Thoracic aorta (tissue), 2 donors: ENCODE measurements around the gene ENG. TPM values are rescaled to one million over a fixed set of nuclear protein-coding genes. Genes with fewer than 3 reads are reported as not detected.
"Not testable (repeated sequence)": the region's sequence is repeated elsewhere in the genome, so short reads cannot be mapped to it uniquely, and the experiment has no call there.

ENCODE experiments used
- ATAC-seq: fragments of 150-250 bp; one replicate; pipeline ENCODE4 v1.8.0; 2017; ENCODE audit warnings: low read depth; ENCODE audit not compliant: insufficient number of reproducible peaks, low FRiP score
- DNase-seq: peaks from one replicate; pipeline ENCODE4 v3.0.0-alpha.2; 2020; ENCODE audit warnings: low spot score
- H3K27ac ChIP-seq, 2 donors: fragments of 200-600 bp; sonication (generic); 1 replicate in 1 of 2; 2 replicates in 1 of 2; pipeline ENCODE4 v1.5.1; 2016; ENCODE audit warnings: mild to moderate bottlenecking in 2 of 2, moderate library complexity in 2 of 2
- H3K27me3 ChIP-seq: fragments of 200-600 bp; sonication (generic); replicated peaks from 2 replicates; pipeline ENCODE4 v1.6.0; 2016; ENCODE audit warnings: mild to moderate bottlenecking; ENCODE audit not compliant: insufficient read depth
- H3K36me3 ChIP-seq: fragments of 200-600 bp; sonication (generic); one replicate; pipeline ENCODE4 v1.5.1; 2016
- H3K4me1 ChIP-seq, 2 donors: fragments of 200-600 bp; sonication (generic); 1 replicate in 1 of 2; 2 replicates in 1 of 2; pipeline versions ENCODE4 v1.5.1 to v1.6.0; 2016; ENCODE audit warnings: low read depth in 2 of 2, mild to moderate bottlenecking in 1 of 2; ENCODE audit not compliant: control insufficient read depth in 1 of 2
- H3K4me3 ChIP-seq: fragments of 200-600 bp; sonication (generic); 2 replicates; pipeline ENCODE4 v1.5.1; 2016; ENCODE audit warnings: mild to moderate bottlenecking
- H3K9me3 ChIP-seq: fragments of 200-600 bp; sonication (generic); 2 replicates; pipeline ENCODE4 v1.5.1; 2016
- total RNA-seq, 2 donors: library from RNA; depleted of rRNA; stranded (reverse); fragments of >200 nt; gene quantifications; one replicate each; pipeline versions ENCODE4 v1.1.0 to v1.2.3, GENCODE V29; 2016
- TF ChIP-seq, protein P1 (sequence below): fragments of 200-600 bp; sonication (generic); IDR thresholded peaks from one replicate; pipeline ENCODE4 v1.5.1; 2019; ENCODE audit warnings: antibody characterized with exemption

The ENG gene
- total RNA-seq, 2 donors from 2014 or later: 239 to 268 TPM

DNA sequence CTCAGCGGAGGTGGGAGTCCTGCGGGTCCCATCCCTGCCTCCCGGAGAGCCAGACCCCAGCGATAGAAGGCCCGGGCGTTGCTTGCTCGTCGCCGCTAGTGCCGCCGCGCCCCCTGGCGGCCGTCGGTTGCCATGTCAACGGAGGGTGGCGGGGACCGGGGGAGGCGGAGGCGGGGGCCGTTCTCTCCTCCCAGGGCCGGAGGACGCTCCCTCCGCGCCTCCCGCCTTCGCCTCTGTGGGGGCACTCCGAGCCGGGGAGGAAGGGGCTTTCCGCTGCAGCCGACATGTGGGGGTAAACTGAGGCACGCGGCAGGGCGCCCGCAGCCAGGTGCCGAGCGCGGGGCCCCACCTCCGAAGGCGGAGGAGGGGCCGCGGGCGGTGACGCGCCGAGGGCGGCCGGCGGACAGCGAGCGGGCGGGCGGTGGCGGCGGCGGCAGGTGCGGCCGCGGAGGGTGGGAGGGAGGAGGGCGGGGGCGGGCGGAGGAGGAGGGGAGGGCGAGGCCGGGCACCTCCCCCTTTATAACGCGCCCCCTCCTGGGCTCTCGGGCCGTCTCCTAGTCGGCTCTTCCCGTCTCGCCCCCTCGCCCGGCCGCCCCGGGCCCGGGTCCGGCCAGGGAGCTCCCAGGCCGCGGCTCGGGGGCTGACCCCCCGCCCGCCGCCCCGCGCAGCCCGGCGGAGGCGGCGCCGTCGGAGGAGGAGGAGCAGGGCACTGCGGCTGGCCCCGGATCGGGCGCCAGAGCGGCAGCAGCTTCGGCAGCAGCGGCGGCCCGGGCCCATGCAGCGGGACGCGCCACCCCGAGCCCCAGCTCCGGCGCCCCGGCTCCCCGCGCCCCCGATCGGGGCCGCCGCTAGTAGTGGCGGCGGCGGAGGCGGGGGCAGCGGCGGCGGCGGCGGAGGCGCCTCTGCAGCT, 69.2 kb downstream of the ENG start:
- H3K36me3 ChIP-seq: peaks cover 30% of the 10 kb centered on the region
- H3K9me3 ChIP-seq: no peaks in the 10 kb centered on the region
- H3K4me3 ChIP-seq: peak overlapping the region; percentile 99
- TF ChIP-seq, protein P1, sequence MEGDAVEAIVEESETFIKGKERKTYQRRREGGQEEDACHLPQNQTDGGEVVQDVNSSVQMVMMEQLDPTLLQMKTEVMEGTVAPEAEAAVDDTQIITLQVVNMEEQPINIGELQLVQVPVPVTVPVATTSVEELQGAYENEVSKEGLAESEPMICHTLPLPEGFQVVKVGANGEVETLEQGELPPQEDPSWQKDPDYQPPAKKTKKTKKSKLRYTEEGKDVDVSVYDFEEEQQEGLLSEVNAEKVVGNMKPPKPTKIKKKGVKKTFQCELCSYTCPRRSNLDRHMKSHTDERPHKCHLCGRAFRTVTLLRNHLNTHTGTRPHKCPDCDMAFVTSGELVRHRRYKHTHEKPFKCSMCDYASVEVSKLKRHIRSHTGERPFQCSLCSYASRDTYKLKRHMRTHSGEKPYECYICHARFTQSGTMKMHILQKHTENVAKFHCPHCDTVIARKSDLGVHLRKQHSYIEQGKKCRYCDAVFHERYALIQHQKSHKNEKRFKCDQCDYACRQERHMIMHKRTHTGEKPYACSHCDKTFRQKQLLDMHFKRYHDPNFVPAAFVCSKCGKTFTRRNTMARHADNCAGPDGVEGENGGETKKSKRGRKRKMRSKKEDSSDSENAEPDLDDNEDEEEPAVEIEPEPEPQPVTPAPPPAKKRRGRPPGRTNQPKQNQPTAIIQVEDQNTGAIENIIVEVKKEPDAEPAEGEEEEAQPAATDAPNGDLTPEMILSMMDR: peak; percentile 99
- peak; percentile 63 for ATAC-seq
- DNase-seq: peak; percentile 60
- peaks cover 9 to 38% of the 10 kb centered on the region in 2 donors for H3K4me1 ChIP-seq
- no peaks in the 10 kb centered on the region for H3K27me3 ChIP-seq
- H3K27ac ChIP-seq: peak overlapping the region; percentile 93 to 95

DNA sequence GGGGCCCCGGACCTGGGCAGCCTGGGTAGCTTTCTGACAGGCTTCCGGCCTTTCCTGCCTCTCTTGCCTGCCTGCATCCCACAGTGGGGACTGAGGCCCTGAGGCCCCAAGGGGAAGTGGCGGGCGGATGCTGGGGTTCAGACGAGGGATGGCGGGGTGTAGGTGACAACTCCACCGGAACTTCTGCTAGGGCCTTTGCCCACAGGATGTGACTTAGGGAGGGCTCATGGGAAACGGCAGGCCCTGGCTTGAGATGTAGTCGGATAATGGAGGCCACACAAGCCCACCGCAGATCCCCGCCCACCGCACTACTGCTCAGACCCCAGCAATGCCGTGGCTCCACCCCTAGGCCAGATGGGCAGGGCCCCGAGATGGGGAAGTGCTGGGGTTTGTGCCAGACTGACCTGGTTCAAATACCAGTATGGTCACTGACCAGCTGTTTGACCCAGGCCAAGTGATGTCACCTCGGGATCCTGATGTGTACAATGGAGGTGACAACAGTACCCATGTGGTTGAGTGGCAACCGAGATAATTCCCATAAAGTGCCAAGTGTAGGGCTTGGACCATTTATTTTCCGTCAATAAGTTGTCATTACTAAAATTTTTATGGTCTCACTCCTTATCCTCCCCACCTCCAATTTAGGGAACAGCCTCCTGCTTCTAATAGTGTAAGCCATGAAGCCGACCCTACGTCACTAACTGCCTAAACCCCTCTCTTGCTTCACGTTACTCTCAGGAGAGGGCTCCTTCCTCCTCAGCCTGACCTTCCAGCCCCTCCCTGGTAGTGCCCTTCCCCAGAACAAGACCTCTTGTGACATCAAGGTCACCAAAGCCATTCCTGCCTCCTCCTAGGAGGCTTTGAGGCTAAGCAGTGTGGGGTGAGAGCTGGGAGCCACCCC, 71.1 kb downstream of the ENG start:
- Histone ChIP-seq H3K36me3 (peaks cover 12% of the 10 kb centered on the region), H3K27me3 (no peaks in the 10 kb centered on the region), H3K27ac (peak overlapping the region in 1 of 2 donors; percentile 46), H3K9me3 (no peaks in the 10 kb centered on the region), H3K4me3 (no peak overlapping the region), H3K4me1 (peaks cover 9 to 24% of the 10 kb centered on the region in 2 donors)
- DNase-seq (no peak), ATAC-seq (no peak)
- TF ChIP-seq, protein P1: no peak

DNA sequence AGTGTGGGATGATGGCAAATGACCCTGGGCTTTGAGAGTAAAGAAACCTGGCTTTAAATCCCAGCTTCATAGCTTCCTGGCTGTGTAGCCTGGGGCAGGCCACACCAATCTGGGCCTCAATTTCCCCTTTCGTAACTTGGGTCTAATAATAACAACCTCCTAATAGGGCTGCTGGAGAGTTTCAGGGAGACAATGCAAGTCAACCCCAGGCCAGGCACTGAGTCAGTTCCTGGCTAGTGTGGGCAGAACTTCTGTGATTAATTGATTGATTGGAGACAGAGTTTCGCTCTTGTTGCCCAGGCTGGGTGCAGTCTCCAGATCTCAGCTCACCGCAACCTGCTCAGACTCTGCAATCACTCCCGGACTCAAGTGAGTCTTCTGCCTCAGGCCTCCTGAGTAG, 72.7 kb downstream of the ENG start:
- TF ChIP-seq, protein P1: no peak
- H3K36me3 ChIP-seq: no peaks in the 10 kb centered on the region
- no peaks in the 10 kb centered on the region for H3K9me3 ChIP-seq
- ATAC-seq (no peak), DNase-seq (no peak)
- peaks cover 0 to 9% of the 10 kb centered on the region in 2 donors for H3K4me1 ChIP-seq
- H3K27me3 ChIP-seq: no peaks in the 10 kb centered on the region
- no peak overlapping the region for H3K4me3 ChIP-seq
- no peak overlapping the region for H3K27ac ChIP-seq

DNA sequence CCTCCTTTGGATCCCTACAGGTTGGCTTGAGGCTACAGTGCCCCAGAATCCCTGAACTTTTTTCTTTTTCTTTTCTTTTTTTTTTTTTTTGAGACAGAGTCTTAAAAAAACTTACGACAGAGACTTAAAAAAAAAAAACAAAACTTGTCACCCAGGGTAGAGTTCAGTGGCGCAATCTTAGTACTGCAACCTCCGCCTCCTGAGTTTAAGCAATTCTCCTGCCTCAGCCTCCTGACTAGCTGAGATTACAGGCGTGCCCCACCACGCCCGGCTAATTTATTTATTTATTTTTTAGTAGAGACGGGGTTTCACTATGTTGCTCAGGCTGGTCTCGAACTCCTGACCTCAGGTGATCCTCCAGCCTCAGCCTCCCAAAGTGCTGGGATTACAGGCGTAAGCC, 73.5 kb downstream of the ENG start:
- not testable (repeated sequence) for H3K27ac ChIP-seq, H3K4me1 ChIP-seq, H3K27me3 ChIP-seq, DNase-seq, ATAC-seq, H3K4me3 ChIP-seq, H3K36me3 ChIP-seq, H3K9me3 ChIP-seq

GRCh38 chr9:127780126-127780885, 74.2 kb downstream of the ENG start:
- peaks cover 0 to 4% of the 10 kb centered on the region in 2 donors for H3K4me1 ChIP-seq
- H3K36me3 ChIP-seq: no peaks in the 10 kb centered on the region
- TF ChIP-seq, protein P1: no peak
- no peaks in the 10 kb centered on the region for H3K27me3 ChIP-seq
- no peaks in the 10 kb centered on the region for H3K9me3 ChIP-seq
- ATAC-seq: no peak
- H3K27ac ChIP-seq: no peak overlapping the region
- no peak overlapping the region for H3K4me3 ChIP-seq
- DNase-seq: no peak
